ENCODE data around the gene FUBP3. TPM values are rescaled to one million over a fixed set of nuclear protein-coding genes. Genes with fewer than 3 reads are reported as not detected.
"Not testable (repeated sequence)": the region's sequence is repeated elsewhere in the genome, so short reads cannot be mapped to it uniquely, and the experiment has no call there.

Gene FUBP3
- total and polyA plus RNA-seq, 8 donors, result 17.0 to 27.8 (median 23.6) TPM

DNA sequence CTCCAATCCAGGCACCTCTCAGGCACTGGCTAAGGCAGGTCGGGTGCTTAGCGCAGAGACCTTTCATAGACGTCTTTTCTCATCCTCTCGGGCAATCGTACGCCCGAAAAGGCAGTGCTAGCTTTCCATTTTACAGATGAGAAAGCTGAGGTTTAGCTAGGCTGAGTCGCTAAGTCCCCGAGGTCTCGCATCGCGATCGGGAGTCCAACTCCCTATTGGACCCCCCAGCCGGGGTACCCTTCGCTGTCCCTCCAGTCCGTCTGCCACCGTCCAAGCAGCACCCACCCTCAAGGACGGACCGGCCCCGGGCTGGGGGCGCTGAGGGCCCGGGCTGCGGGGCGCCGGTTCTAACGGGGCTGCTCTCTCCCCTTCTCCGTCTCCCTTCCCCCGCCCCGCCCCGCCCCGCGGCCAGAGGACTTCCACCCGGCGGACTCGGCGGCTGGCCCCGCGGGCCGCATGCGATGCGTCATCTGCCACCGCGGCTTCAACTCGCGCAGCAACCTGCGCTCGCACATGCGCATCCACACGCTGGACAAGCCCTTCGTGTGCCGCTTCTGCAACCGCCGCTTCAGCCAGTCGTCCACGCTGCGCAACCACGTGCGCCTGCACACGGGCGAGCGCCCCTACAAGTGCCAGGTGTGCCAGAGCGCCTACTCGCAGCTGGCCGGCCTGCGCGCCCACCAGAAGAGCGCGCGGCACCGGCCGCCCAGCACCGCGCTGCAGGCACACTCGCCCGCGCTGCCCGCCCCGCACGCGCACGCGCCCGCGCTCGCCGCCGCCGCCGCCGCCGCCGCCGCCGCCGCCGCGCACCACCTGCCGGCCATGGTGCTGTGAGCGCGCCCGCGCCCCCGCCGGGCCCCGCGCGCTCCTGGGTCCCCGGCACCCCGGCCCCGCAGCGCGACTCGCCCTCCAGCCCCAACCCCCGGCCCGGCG, 101.7 kb downstream of the FUBP3 start:
- TF ChIP-seq, protein P1, sequence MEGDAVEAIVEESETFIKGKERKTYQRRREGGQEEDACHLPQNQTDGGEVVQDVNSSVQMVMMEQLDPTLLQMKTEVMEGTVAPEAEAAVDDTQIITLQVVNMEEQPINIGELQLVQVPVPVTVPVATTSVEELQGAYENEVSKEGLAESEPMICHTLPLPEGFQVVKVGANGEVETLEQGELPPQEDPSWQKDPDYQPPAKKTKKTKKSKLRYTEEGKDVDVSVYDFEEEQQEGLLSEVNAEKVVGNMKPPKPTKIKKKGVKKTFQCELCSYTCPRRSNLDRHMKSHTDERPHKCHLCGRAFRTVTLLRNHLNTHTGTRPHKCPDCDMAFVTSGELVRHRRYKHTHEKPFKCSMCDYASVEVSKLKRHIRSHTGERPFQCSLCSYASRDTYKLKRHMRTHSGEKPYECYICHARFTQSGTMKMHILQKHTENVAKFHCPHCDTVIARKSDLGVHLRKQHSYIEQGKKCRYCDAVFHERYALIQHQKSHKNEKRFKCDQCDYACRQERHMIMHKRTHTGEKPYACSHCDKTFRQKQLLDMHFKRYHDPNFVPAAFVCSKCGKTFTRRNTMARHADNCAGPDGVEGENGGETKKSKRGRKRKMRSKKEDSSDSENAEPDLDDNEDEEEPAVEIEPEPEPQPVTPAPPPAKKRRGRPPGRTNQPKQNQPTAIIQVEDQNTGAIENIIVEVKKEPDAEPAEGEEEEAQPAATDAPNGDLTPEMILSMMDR (IDR thresholded peaks at IDR 0.05), result no peak
- 3 to 4% methylated on average over 40 to 116 of the region's 116 CpGs for WGBS, 2 donors
- FAIRE-seq (no peak), DNase-seq (peak; percentile 61 to 93 (median 86)), ATAC-seq (peak; percentile 72 to 84 (median 82))
- H3K4me3 ChIP-seq, result peak overlapping the region; percentile 26 to 61 (median 42)
- no peaks in the 10 kb centered on the region for H3K36me3 ChIP-seq
- intact Hi-C loops (cut with DNase I), result no loop called here
- no peak overlapping the region for H3K27ac ChIP-seq
- no peaks in the 10 kb centered on the region for H3K9me3 ChIP-seq
- no peaks in the 10 kb centered on the region for H3K27me3 ChIP-seq
- H3K4me1 ChIP-seq, result peaks cover 0 to 7% (median 0%) of the 10 kb centered on the region in 3 donors

DNA sequence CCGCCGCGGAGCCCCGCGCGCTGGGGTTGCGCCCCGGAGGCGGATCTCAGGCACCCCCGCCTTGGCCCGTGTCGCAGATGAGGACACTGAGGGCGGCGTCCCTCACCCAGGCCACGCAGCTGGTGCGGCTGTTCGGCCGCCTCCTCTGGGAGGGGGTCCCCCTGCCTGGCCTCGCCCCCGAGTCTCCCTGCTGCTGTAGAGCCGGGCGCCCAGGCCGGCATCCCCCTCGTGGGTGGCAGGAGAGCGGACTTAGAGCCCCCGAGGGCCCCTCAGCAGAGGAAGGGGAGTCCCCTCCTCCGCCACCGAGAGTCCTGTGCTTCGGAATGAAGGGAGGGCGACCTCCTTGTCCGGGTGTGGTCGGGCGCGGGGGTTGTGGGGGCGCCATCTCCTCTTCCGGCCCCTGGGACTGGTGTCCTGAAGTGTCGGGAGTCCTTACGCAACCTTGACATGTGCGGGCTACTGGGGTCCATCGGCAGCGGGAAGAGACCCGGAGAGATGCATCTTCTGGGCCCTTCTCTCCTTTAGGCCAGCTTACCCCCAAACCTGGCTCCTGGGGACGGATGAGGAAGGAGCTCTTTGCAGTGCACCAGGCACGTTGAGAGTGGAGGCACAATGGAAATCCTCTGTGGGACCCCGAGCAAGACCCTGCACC, 102.5 kb downstream of the FUBP3 start:
- Histone ChIP-seq H3K36me3 (no peaks in the 10 kb centered on the region), H3K4me1 (peaks cover 0 to 7% (median 0%) of the 10 kb centered on the region in 3 donors), H3K27me3 (no peaks in the 10 kb centered on the region), H3K9me3 (no peaks in the 10 kb centered on the region), H3K4me3 (peak overlapping the region; percentile 26 to 61 (median 42)), H3K27ac (no peak overlapping the region)
- TF ChIP-seq, protein P1 (IDR thresholded peaks at IDR 0.05), result no peak
- intact Hi-C loops (cut with DNase I), result loop anchor here in 2 of 3 donors (2.0 kb wide), 1 partner anchor 221 kb away; no protein-coding TSS in a partner anchor
- WGBS, 2 donors, result 1% methylated on average over 32 to 45 of the region's 45 CpGs
- ATAC-seq, result peak; percentile 32 to 43 (median 40)
- no peak for FAIRE-seq
- peak in 3 of 6 donors; percentile 32 to 78 (median 53) for DNase-seq

DNA sequence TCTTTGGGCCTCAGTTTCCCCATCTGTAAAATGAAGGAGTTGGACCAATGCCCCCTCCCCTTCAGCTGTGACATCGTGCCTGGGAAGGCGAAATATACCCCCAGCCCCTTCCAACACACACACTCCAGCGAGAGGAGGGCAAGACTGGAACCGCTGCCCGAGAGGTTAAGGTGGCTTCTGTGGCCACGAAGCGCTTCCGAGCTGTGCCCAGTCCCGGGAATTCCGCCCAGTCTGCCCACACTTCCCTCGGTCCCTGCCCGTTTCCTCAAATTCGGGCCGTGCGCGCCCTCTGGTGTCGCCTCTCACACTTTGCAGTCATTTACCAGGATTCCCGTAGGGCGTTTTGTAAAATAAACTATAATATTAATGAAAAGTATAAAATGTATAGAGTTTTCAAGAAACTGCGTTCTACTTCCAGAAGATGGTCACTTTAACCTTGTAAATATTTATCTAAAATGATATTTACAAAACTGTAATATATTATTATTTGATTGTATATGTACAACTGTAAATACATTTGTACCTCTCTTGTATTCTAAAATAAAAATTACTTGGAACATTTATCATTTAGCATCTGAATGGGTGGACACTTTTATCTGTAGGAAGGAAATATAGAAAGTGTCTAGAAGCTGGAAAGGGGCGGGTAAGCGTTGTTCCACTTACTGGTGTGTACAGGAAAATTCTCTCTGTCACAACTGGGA, 103.2 kb downstream of the FUBP3 start:
- FAIRE-seq, result peak; percentile 84
- WGBS, 2 donors, result 3% methylated on average over 22 of the region's 22 CpGs

DNA sequence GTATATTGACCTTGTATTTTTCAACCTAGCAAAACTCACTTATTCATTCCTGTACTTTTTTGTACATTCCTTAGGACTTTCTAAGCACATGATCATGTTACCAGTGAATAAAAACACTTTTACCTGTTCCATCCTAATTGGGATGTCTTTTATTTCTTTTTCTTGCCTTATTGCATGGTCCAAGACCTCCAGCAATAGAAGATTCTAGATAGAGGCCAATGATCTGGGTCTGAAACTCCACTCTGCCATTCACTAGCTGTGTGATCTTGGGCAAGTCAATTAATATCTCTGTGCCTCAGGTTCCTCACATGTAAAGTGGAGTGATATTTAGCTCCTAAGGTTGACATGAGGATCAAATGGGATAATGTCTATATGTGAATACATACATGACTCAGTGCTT, 105.7 kb downstream of the FUBP3 start:
- ATAC-seq (no peak), FAIRE-seq (no peak), DNase-seq (no peak)
- intact Hi-C loops (cut with DNase I), result no loop called here
- H3K9me3 ChIP-seq, result no peaks in the 10 kb centered on the region
- H3K27me3 ChIP-seq, result no peaks in the 10 kb centered on the region
- no peak overlapping the region for H3K27ac ChIP-seq
- TF ChIP-seq, protein P1 (IDR thresholded peaks at IDR 0.05), result no peak
- H3K36me3 ChIP-seq, result no peaks in the 10 kb centered on the region
- H3K4me1 ChIP-seq, result peaks cover 0 to 7% (median 0%) of the 10 kb centered on the region in 3 donors
- H3K4me3 ChIP-seq, result no peak overlapping the region

More for the DNA sequence above, 103.2 kb downstream of the FUBP3 start:
- peak; percentile 74 to 92 (median 86) for DNase-seq
- Histone ChIP-seq H3K36me3 (no peaks in the 10 kb centered on the region), H3K4me1 (peaks cover 0 to 7% (median 0%) of the 10 kb centered on the region in 3 donors), H3K27ac (no peak overlapping the region), H3K9me3 (no peaks in the 10 kb centered on the region), H3K4me3 (peak overlapping the region in 2 of 4 donors; percentile 49 to 61), H3K27me3 (no peaks in the 10 kb centered on the region)
- peak; percentile 78 to 94 (median 90) for ATAC-seq
- intact Hi-C loops (cut with DNase I), result loop anchor here in 2 of 3 donors (2.0 kb wide), 1 partner anchor 222 kb away; no protein-coding TSS in a partner anchor
- TF ChIP-seq, protein P1 (IDR thresholded peaks at IDR 0.05), result peak; percentile 60 to 82 (median 74)

DNA sequence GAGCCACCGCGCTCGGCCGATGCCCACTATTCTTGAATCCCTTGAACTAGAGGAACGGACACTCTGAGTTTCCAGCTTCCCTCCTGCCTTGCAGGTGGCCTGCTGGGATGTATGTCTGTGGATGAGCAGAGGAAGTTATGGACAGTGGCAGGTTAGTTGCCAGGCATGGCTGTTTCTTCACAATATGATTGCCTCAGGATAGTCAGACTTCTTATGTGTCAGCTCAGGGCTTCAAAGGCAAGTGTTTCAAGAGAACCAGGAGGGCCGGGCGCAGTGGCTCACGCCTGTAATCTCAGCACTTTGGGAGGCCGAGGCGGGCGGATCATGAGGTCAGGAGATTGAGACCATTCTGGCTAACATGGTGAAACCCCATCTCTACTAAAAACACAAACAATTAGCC, 106.6 kb downstream of the FUBP3 start:
- H3K36me3 ChIP-seq; intact Hi-C loops (cut with DNase I); H3K27me3 ChIP-seq; H3K4me3 ChIP-seq; FAIRE-seq; H3K9me3 ChIP-seq; H3K27ac ChIP-seq; ATAC-seq; H3K4me1 ChIP-seq; DNase-seq: not testable (repeated sequence)
- WGBS, 2 donors, result 91 to 97% methylated on average over 11 of the region's 11 CpGs

Data from pancreas (tissue), 10 donors.